Stimulated activated naive CD8-positive, alpha-beta T cell treated with anti-CD3 and anti-CD28 coated beads, Interleukin-15, Interleukin-2, amounts not matched to agents 100 ng/mL and 50 ng/mL, for 24 hours (primary cell): ENCODE measurements around the gene ELP4.
"Not testable (repeated sequence)": the region's sequence is repeated elsewhere in the genome, so short reads cannot be mapped to it uniquely, and the experiment has no call there.

Experiments used
- H3K27ac Mint-ChIP-seq: one replicate; pipeline ENCODE4 v1.8.0; 2021; ENCODE audit warnings: mild to moderate bottlenecking, mixed read lengths
- H3K27me3 Mint-ChIP-seq: one replicate; pipeline ENCODE4 v1.8.0; 2021; ENCODE audit warnings: mixed read lengths
- H3K36me3 Mint-ChIP-seq: one replicate; pipeline ENCODE4 v1.8.0; 2021; ENCODE audit warnings: low read depth, mixed read lengths
- H3K4me1 Mint-ChIP-seq: one replicate; pipeline ENCODE4 v1.8.0; 2021; ENCODE audit warnings: low read depth, mixed read lengths
- H3K4me3 Mint-ChIP-seq: one replicate; pipeline ENCODE4 v1.8.0; 2021; ENCODE audit warnings: mild to moderate bottlenecking, mixed read lengths
- H3K9me3 Mint-ChIP-seq: one replicate; pipeline ENCODE4 v1.8.0; 2021; ENCODE audit warnings: mixed read lengths

ELP4 gene

GRCh38 chr11:31687861-31688260 lies 178.3 kb downstream of the ELP4 start:
- H3K27ac Mint-ChIP-seq, result no peak overlapping the region
- H3K4me3 Mint-ChIP-seq, result no peak overlapping the region
- H3K9me3 Mint-ChIP-seq, result peaks cover 5% of the 10 kb centered on the region
- no peaks in the 10 kb centered on the region for H3K27me3 Mint-ChIP-seq
- peaks cover 9% of the 10 kb centered on the region for H3K36me3 Mint-ChIP-seq
- H3K4me1 Mint-ChIP-seq, result no peaks in the 10 kb centered on the region

- no peaks in the 10 kb centered on the region for H3K27me3 Mint-ChIP-seq
- peaks cover 5% of the 10 kb centered on the region for H3K9me3 Mint-ChIP-seq
- no peaks in the 10 kb centered on the region for H3K4me1 Mint-ChIP-seq
- H3K27ac Mint-ChIP-seq, result no peak overlapping the region
- H3K36me3 Mint-ChIP-seq, result peaks cover 20% of the 10 kb centered on the region
- H3K4me3 Mint-ChIP-seq, result no peak overlapping the region
Observed at GRCh38 chr11:31689559-31689958, 180.0 kb downstream of the ELP4 start.

GRCh38 chr11:31690041-31690440 lies 180.5 kb downstream of the ELP4 start:
- peaks cover 5% of the 10 kb centered on the region for H3K9me3 Mint-ChIP-seq
- H3K36me3 Mint-ChIP-seq, result peaks cover 22% of the 10 kb centered on the region
- no peaks in the 10 kb centered on the region for H3K4me1 Mint-ChIP-seq
- H3K27me3 Mint-ChIP-seq, result no peaks in the 10 kb centered on the region
- no peak overlapping the region for H3K27ac Mint-ChIP-seq
- H3K4me3 Mint-ChIP-seq, result no peak overlapping the region

- no peaks in the 10 kb centered on the region for H3K4me1 Mint-ChIP-seq
- no peaks in the 10 kb centered on the region for H3K27me3 Mint-ChIP-seq
- peaks cover 5% of the 10 kb centered on the region for H3K9me3 Mint-ChIP-seq
- H3K4me3 Mint-ChIP-seq, result no peak overlapping the region
- no peak overlapping the region for H3K27ac Mint-ChIP-seq
- H3K36me3 Mint-ChIP-seq, result peaks cover 22% of the 10 kb centered on the region
Observed at GRCh38 chr11:31690516-31690915, 180.9 kb downstream of the ELP4 start.

GRCh38 chr11:31692466-31692865 lies 182.9 kb downstream of the ELP4 start:
- Mint-ChIP-seq H3K36me3 (peaks cover 17% of the 10 kb centered on the region), H3K27ac (no peak overlapping the region), H3K4me1 (no peaks in the 10 kb centered on the region), H3K27me3 (no peaks in the 10 kb centered on the region), H3K9me3 (peaks cover 5% of the 10 kb centered on the region), H3K4me3 (no peak overlapping the region)

- H3K9me3 Mint-ChIP-seq, H3K27me3 Mint-ChIP-seq, H3K4me3 Mint-ChIP-seq, H3K27ac Mint-ChIP-seq, H3K4me1 Mint-ChIP-seq: not testable (repeated sequence)
- peaks cover 13% of the 10 kb centered on the region for H3K36me3 Mint-ChIP-seq
Observed at GRCh38 chr11:31697049-31697448, 187.5 kb downstream of the ELP4 start.

GRCh38 chr11:31699066-31699465 lies 189.5 kb downstream of the ELP4 start:
- no peaks in the 10 kb centered on the region for H3K4me1 Mint-ChIP-seq
- H3K9me3 Mint-ChIP-seq, result no peaks in the 10 kb centered on the region
- no peaks in the 10 kb centered on the region for H3K27me3 Mint-ChIP-seq
- H3K36me3 Mint-ChIP-seq, result peaks cover 6% of the 10 kb centered on the region
- H3K4me3 Mint-ChIP-seq, result no peak overlapping the region
- H3K27ac Mint-ChIP-seq, result no peak overlapping the region

GRCh38 chr11:31702966-31703365 lies 193.4 kb downstream of the ELP4 start:
- H3K9me3 Mint-ChIP-seq, result no peaks in the 10 kb centered on the region
- H3K27ac Mint-ChIP-seq, result no peak overlapping the region
- no peaks in the 10 kb centered on the region for H3K36me3 Mint-ChIP-seq
- no peaks in the 10 kb centered on the region for H3K4me1 Mint-ChIP-seq
- no peaks in the 10 kb centered on the region for H3K27me3 Mint-ChIP-seq
- H3K4me3 Mint-ChIP-seq, result no peak overlapping the region

GRCh38 chr11:31706357-31706756 lies 196.8 kb downstream of the ELP4 start:
- Mint-ChIP-seq H3K4me3 (no peak overlapping the region), H3K27me3 (no peaks in the 10 kb centered on the region), H3K9me3 (no peaks in the 10 kb centered on the region), H3K27ac (no peak overlapping the region), H3K36me3 (no peaks in the 10 kb centered on the region), H3K4me1 (no peaks in the 10 kb centered on the region)

- Mint-ChIP-seq H3K36me3 (no peaks in the 10 kb centered on the region), H3K4me3 (no peak overlapping the region), H3K27ac (no peak overlapping the region), H3K4me1 (no peaks in the 10 kb centered on the region), H3K9me3 (no peaks in the 10 kb centered on the region), H3K27me3 (no peaks in the 10 kb centered on the region)
Observed at GRCh38 chr11:31711137-31711536, 201.6 kb downstream of the ELP4 start.

- no peaks in the 10 kb centered on the region for H3K9me3 Mint-ChIP-seq
- no peak overlapping the region for H3K27ac Mint-ChIP-seq
- H3K4me1 Mint-ChIP-seq, result no peaks in the 10 kb centered on the region
- no peaks in the 10 kb centered on the region for H3K36me3 Mint-ChIP-seq
- H3K27me3 Mint-ChIP-seq, result no peaks in the 10 kb centered on the region
- H3K4me3 Mint-ChIP-seq, result no peak overlapping the region
Observed at GRCh38 chr11:31712851-31713250, 203.3 kb downstream of the ELP4 start.

- H3K36me3 Mint-ChIP-seq, result peaks cover under 1% of the 10 kb centered on the region
- no peaks in the 10 kb centered on the region for H3K4me1 Mint-ChIP-seq
- H3K4me3 Mint-ChIP-seq, result no peak overlapping the region
- no peak overlapping the region for H3K27ac Mint-ChIP-seq
- no peaks in the 10 kb centered on the region for H3K9me3 Mint-ChIP-seq
- H3K27me3 Mint-ChIP-seq, result no peaks in the 10 kb centered on the region
Observed at GRCh38 chr11:31714840-31715239, 205.3 kb downstream of the ELP4 start.

GRCh38 chr11:31720225-31720624 lies 210.7 kb downstream of the ELP4 start:
- Mint-ChIP-seq H3K4me1 (no peaks in the 10 kb centered on the region), H3K27me3 (no peaks in the 10 kb centered on the region), H3K4me3 (no peak overlapping the region), H3K27ac (peak overlapping the region; percentile 5), H3K9me3 (no peaks in the 10 kb centered on the region), H3K36me3 (peaks cover 30% of the 10 kb centered on the region)

GRCh38 chr11:31720671-31721365 lies 211.3 kb downstream of the ELP4 start:
- Mint-ChIP-seq H3K27me3 (no peaks in the 10 kb centered on the region), H3K9me3 (no peaks in the 10 kb centered on the region), H3K36me3 (peaks cover 35% of the 10 kb centered on the region), H3K27ac (no peak overlapping the region), H3K4me3 (no peak overlapping the region), H3K4me1 (no peaks in the 10 kb centered on the region)

GRCh38 chr11:31722754-31723153 lies 213.2 kb downstream of the ELP4 start:
- Mint-ChIP-seq H3K36me3 (peaks cover 39% of the 10 kb centered on the region), H3K4me1 (no peaks in the 10 kb centered on the region), H3K9me3 (no peaks in the 10 kb centered on the region), H3K4me3 (no peak overlapping the region), H3K27ac (no peak overlapping the region), H3K27me3 (no peaks in the 10 kb centered on the region)

- Mint-ChIP-seq H3K4me1 (no peaks in the 10 kb centered on the region), H3K27ac (no peak overlapping the region), H3K9me3 (no peaks in the 10 kb centered on the region), H3K27me3 (no peaks in the 10 kb centered on the region), H3K4me3 (no peak overlapping the region), H3K36me3 (peaks cover 41% of the 10 kb centered on the region)
Observed at GRCh38 chr11:31725176-31725575, 215.6 kb downstream of the ELP4 start.
